Measurements from ENCODE around the gene ABCC10. TPM values are rescaled to one million over a fixed set of nuclear protein-coding genes. Genes with fewer than 3 reads are reported as not detected.

ABCC10 gene
- total RNA-seq, 1 donor from 2014 or later: 74.6 TPM

DNA sequence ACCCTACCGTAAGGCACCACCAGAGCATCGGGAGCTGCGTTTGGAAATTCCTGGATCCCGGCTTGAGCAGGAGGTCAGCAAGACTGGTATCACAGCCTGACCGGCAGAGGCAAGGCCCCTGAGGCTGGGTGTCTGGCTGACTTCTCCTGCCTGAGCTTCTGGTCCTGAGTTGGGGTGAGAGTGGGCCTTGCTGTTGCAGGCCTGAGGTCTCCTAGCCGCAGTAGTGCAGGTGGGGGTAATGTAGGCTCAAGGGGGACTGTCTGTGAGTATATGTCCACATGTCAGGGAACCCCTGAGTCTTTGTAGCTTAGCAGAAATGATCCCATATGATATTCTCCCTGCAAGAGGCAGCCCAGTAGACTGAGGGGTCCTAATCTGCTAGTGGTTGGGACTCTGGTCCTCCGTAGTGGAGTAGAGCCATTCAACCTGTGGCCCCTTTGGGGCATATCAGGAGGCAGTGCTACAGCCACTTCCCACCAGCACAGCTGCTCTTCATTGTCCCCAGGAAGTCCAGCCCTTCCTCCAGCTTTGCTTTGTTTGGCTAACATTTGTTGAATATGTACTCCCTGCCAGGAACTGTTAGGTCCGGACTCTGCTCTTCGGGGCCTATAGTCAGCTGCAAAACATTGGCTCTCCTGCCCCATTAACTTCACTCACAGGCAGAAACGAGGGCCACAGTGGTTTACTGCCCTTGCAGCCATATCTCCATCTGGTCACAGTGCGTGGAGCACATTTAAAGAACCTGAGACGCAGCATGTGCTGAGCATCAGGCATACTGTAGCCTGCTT is 71.9 kb downstream of the ABCC10 start:
- peaks cover 66% of the 10 kb centered on the region for H3K36me3 Mint-ChIP-seq (ENCODE audit: low read depth)

More for the DNA sequence above, 71.9 kb downstream of the ABCC10 start:
- POLR2A ChIA-PET: no interaction called here
- no peaks in the 10 kb centered on the region for H3K27me3 Mint-ChIP-seq
- peaks cover 5% of the 10 kb centered on the region for H3K4me1 Mint-ChIP-seq
- ATAC-seq (ENCODE audit: low read depth) (no peak), DNase-seq (no peak)
- CTCF ChIA-PET: interaction anchor here (1.1 kb wide), 1 partner anchor 9 kb away, joined by 3 read pairs; no protein-coding TSS in a partner anchor
- TF ChIP-seq, protein P1, sequence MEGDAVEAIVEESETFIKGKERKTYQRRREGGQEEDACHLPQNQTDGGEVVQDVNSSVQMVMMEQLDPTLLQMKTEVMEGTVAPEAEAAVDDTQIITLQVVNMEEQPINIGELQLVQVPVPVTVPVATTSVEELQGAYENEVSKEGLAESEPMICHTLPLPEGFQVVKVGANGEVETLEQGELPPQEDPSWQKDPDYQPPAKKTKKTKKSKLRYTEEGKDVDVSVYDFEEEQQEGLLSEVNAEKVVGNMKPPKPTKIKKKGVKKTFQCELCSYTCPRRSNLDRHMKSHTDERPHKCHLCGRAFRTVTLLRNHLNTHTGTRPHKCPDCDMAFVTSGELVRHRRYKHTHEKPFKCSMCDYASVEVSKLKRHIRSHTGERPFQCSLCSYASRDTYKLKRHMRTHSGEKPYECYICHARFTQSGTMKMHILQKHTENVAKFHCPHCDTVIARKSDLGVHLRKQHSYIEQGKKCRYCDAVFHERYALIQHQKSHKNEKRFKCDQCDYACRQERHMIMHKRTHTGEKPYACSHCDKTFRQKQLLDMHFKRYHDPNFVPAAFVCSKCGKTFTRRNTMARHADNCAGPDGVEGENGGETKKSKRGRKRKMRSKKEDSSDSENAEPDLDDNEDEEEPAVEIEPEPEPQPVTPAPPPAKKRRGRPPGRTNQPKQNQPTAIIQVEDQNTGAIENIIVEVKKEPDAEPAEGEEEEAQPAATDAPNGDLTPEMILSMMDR (IDR thresholded peaks at IDR 0.05): no peak
- H3K9me3 Mint-ChIP-seq: no peaks in the 10 kb centered on the region
- H3K27ac Mint-ChIP-seq: no peak overlapping the region
- intact Hi-C loops (cut with micrococcal nuclease): no loop called here
- no peak overlapping the region for H3K4me3 Mint-ChIP-seq

Other genes starting within 250 kb of the ABCC10 start
- gene CUL9, start 245.3 kb upstream of the ABCC10 start, total RNA-seq: 69.2 and 70.8 TPM in 2 replicates
- 56.7 and 57.5 TPM in 2 replicates for gene DNPH1, start 198.1 kb upstream of the ABCC10 start, total RNA-seq
- 0.02 and 0.13 TPM in 2 replicates for gene TTBK1, start 184.1 kb upstream of the ABCC10 start, total RNA-seq
- not detected in 2 replicates for gene SLC22A7, start 129.3 kb upstream of the ABCC10 start, total RNA-seq
- 42.2 and 49.9 TPM in 2 replicates for gene CRIP3, start 118.7 kb upstream of the ABCC10 start, total RNA-seq
- 135 and 159 TPM in 2 replicates for gene ZNF318, start 57.9 kb upstream of the ABCC10 start, total RNA-seq
- 1.4 TPM in 2 replicates for gene DLK2, start 28.0 kb downstream of the ABCC10 start, total RNA-seq
- gene TJAP1, start 50.0 kb downstream of the ABCC10 start, total RNA-seq: 36.0 and 45.3 TPM in 2 replicates
- gene LRRC73, start 82.8 kb downstream of the ABCC10 start, total RNA-seq: 0.31 and 0.34 TPM in 2 replicates
- 51.7 and 59.1 TPM in 2 replicates for gene YIPF3, start 89.4 kb downstream of the ABCC10 start, total RNA-seq
- 67.7 and 75.6 TPM in 2 replicates for gene POLR1C, start 89.5 kb downstream of the ABCC10 start, total RNA-seq
- gene XPO5, start 148.5 kb downstream of the ABCC10 start, total RNA-seq: 54.4 and 59.4 TPM in 2 replicates
- 23.3 and 26.5 TPM in 2 replicates for gene POLH, start 148.6 kb downstream of the ABCC10 start, total RNA-seq
- 75.7 and 81.4 TPM in 2 replicates for gene GTPBP2, start 201.7 kb downstream of the ABCC10 start, total RNA-seq
- 40.1 and 40.5 TPM in 2 replicates for gene MAD2L1BP, start 208.3 kb downstream of the ABCC10 start, total RNA-seq
- gene RSPH9, start 217.5 kb downstream of the ABCC10 start, total RNA-seq: 0.17 TPM in 1 of 2 replicates, not detected in the other